ENCODE measurements around the gene SMR3B. TPM values are rescaled to one million over a fixed set of nuclear protein-coding genes. Genes with fewer than 3 reads are reported as not detected.

The SMR3B gene
- total and polyA plus RNA-seq, 2 of the 8 experiments (the other 6 are each of a cell fraction or from before 2014, with no cell fraction given) = not detected

DNA sequence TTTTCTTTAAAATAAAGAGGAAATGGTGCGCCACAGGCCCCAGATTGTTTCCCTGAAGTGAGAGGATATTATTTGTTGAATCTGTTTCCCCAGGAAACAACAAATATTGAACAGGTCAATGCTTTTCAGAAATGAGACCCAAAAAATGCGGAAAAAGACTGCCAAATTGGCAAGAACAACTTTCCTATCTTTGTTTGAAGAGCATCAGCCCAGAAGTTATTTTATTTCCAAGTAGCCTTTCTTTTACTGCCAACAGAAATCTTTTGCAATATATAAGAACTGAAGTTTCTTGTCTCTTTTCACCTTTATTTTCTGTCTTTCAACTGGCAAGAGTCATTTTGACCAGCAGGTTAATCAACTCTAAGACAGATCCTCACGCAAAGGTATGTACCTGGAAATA, 22.5 kb upstream of the SMR3B start, which contains the start of gene SMR3A (continued):
- TF ChIP-seq, protein P1, sequence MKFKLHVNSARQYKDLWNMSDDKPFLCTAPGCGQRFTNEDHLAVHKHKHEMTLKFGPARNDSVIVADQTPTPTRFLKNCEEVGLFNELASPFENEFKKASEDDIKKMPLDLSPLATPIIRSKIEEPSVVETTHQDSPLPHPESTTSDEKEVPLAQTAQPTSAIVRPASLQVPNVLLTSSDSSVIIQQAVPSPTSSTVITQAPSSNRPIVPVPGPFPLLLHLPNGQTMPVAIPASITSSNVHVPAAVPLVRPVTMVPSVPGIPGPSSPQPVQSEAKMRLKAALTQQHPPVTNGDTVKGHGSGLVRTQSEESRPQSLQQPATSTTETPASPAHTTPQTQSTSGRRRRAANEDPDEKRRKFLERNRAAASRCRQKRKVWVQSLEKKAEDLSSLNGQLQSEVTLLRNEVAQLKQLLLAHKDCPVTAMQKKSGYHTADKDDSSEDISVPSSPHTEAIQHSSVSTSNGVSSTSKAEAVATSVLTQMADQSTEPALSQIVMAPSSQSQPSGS (IDR thresholded peaks at IDR 0.05; ENCODE audit: low read length) = no peak
- no peak for TF ChIP-seq KDM5A (IDR thresholded peaks at IDR 0.05; ENCODE audit: low read length)
- TF ChIP-seq, protein P2, sequence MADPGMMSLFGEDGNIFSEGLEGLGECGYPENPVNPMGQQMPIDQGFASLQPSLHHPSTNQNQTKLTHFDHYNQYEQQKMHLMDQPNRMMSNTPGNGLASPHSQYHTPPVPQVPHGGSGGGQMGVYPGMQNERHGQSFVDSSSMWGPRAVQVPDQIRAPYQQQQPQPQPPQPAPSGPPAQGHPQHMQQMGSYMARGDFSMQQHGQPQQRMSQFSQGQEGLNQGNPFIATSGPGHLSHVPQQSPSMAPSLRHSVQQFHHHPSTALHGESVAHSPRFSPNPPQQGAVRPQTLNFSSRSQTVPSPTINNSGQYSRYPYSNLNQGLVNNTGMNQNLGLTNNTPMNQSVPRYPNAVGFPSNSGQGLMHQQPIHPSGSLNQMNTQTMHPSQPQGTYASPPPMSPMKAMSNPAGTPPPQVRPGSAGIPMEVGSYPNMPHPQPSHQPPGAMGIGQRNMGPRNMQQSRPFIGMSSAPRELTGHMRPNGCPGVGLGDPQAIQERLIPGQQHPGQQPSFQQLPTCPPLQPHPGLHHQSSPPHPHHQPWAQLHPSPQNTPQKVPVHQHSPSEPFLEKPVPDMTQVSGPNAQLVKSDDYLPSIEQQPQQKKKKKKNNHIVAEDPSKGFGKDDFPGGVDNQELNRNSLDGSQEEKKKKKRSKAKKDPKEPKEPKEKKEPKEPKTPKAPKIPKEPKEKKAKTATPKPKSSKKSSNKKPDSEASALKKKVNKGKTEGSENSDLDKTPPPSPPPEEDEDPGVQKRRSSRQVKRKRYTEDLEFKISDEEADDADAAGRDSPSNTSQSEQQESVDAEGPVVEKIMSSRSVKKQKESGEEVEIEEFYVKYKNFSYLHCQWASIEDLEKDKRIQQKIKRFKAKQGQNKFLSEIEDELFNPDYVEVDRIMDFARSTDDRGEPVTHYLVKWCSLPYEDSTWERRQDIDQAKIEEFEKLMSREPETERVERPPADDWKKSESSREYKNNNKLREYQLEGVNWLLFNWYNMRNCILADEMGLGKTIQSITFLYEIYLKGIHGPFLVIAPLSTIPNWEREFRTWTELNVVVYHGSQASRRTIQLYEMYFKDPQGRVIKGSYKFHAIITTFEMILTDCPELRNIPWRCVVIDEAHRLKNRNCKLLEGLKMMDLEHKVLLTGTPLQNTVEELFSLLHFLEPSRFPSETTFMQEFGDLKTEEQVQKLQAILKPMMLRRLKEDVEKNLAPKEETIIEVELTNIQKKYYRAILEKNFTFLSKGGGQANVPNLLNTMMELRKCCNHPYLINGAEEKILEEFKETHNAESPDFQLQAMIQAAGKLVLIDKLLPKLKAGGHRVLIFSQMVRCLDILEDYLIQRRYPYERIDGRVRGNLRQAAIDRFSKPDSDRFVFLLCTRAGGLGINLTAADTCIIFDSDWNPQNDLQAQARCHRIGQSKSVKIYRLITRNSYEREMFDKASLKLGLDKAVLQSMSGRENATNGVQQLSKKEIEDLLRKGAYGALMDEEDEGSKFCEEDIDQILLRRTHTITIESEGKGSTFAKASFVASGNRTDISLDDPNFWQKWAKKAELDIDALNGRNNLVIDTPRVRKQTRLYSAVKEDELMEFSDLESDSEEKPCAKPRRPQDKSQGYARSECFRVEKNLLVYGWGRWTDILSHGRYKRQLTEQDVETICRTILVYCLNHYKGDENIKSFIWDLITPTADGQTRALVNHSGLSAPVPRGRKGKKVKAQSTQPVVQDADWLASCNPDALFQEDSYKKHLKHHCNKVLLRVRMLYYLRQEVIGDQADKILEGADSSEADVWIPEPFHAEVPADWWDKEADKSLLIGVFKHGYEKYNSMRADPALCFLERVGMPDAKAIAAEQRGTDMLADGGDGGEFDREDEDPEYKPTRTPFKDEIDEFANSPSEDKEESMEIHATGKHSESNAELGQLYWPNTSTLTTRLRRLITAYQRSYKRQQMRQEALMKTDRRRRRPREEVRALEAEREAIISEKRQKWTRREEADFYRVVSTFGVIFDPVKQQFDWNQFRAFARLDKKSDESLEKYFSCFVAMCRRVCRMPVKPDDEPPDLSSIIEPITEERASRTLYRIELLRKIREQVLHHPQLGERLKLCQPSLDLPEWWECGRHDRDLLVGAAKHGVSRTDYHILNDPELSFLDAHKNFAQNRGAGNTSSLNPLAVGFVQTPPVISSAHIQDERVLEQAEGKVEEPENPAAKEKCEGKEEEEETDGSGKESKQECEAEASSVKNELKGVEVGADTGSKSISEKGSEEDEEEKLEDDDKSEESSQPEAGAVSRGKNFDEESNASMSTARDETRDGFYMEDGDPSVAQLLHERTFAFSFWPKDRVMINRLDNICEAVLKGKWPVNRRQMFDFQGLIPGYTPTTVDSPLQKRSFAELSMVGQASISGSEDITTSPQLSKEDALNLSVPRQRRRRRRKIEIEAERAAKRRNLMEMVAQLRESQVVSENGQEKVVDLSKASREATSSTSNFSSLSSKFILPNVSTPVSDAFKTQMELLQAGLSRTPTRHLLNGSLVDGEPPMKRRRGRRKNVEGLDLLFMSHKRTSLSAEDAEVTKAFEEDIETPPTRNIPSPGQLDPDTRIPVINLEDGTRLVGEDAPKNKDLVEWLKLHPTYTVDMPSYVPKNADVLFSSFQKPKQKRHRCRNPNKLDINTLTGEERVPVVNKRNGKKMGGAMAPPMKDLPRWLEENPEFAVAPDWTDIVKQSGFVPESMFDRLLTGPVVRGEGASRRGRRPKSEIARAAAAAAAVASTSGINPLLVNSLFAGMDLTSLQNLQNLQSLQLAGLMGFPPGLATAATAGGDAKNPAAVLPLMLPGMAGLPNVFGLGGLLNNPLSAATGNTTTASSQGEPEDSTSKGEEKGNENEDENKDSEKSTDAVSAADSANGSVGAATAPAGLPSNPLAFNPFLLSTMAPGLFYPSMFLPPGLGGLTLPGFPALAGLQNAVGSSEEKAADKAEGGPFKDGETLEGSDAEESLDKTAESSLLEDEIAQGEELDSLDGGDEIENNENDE (IDR thresholded peaks at IDR 0.05; ENCODE audit: insufficient replicate concordance, low read length) = no peak
- no peak for TF ChIP-seq JUN (IDR thresholded peaks at IDR 0.05; ENCODE audit: low read depth, low read length)
- no peak for TF ChIP-seq SIRT6 (IDR thresholded peaks at IDR 0.05; ENCODE audit: low read length)
- TF ChIP-seq BRCA1 (IDR thresholded peaks at IDR 0.05; ENCODE audit: low read depth, low read length) = no peak
- TF ChIP-seq, protein P3, sequence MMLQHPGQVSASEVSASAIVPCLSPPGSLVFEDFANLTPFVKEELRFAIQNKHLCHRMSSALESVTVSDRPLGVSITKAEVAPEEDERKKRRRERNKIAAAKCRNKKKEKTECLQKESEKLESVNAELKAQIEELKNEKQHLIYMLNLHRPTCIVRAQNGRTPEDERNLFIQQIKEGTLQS (IDR thresholded peaks at IDR 0.05; ENCODE audit: insufficient read depth, low read depth, low read length) = no peak
- no peak for TF ChIP-seq TEAD4 (IDR thresholded peaks at IDR 0.05; ENCODE audit: low read depth, low read length)
- no peak for TF ChIP-seq POU5F1 (IDR thresholded peaks at IDR 0.05; ENCODE audit: low read depth, low read length)

Measured in H1 (cell line).